DOHH2 (cell line): ENCODE data around the gene IFI44.

ENCODE experiments used
- EZH2phosphoT487 ChIP-seq: fragments of 200-600 bp; sonication (generic); IDR thresholded peaks from 2 replicates; pipeline ENCODE4 v1.6.1; 2017; ENCODE audit warnings: borderline replicate concordance, mild to moderate bottlenecking, antibody characterized with exemption, low read length, moderate library complexity, mixed read lengths
- TF ChIP-seq, protein P1 (sequence below): fragments of 200-600 bp; sonication (generic); IDR thresholded peaks from one replicate; pipeline ENCODE4 v1.5.1; 2014; ENCODE audit warnings: antibody characterized with exemption, mild to moderate bottlenecking, low read depth, low read length; ENCODE audit not compliant: poor library complexity, severe bottlenecking

DNA sequence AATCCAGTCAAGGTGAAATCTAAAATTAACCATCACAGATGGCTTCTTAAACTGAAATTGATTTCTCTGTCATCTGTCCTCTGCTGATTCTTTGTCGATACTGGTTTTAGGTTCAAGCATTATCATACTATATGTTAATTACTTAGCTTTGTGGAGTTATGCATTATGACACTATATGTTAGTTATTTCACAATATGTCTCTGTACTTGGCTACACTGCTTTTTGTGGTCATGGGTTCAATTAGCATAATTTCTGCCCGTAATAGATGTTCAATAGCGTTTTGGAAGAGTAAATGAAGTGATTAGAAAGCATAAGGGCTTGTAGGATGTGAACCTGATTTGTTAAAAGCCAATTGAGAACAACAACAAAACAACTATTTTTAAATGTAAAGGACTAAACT lies 28.2 kb downstream of the IFI44 start:
- no peak for TF ChIP-seq EZH2phosphoT487
- TF ChIP-seq, protein P1, sequence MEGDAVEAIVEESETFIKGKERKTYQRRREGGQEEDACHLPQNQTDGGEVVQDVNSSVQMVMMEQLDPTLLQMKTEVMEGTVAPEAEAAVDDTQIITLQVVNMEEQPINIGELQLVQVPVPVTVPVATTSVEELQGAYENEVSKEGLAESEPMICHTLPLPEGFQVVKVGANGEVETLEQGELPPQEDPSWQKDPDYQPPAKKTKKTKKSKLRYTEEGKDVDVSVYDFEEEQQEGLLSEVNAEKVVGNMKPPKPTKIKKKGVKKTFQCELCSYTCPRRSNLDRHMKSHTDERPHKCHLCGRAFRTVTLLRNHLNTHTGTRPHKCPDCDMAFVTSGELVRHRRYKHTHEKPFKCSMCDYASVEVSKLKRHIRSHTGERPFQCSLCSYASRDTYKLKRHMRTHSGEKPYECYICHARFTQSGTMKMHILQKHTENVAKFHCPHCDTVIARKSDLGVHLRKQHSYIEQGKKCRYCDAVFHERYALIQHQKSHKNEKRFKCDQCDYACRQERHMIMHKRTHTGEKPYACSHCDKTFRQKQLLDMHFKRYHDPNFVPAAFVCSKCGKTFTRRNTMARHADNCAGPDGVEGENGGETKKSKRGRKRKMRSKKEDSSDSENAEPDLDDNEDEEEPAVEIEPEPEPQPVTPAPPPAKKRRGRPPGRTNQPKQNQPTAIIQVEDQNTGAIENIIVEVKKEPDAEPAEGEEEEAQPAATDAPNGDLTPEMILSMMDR: no peak
